Activated T-cell treated with anti-CD3 and anti-CD28 coated beads for 4 hours (primary cell): ENCODE data around the gene M1AP.
"Not testable (repeated sequence)": the region's sequence is repeated elsewhere in the genome, so short reads cannot be mapped to it uniquely, and the experiment has no call there.

ENCODE experiments used
- DNase-seq: peaks from one replicate; pipeline ENCODE4 v3.0.0-alpha.2; 2020

The M1AP gene

GRCh38 chr2:74653589-74653984 is 5.5 kb upstream of the M1AP start:
- DNase-seq: no peak

GRCh38 chr2:74646834-74647482 is 1.2 kb downstream of the M1AP start:
- DNase-seq: no peak

GRCh38 chr2:74646201-74646600 is 1.9 kb downstream of the M1AP start:
- DNase-seq: no peak

GRCh38 chr2:74645344-74645743 is 2.8 kb downstream of the M1AP start:
- no peak for DNase-seq

DNA sequence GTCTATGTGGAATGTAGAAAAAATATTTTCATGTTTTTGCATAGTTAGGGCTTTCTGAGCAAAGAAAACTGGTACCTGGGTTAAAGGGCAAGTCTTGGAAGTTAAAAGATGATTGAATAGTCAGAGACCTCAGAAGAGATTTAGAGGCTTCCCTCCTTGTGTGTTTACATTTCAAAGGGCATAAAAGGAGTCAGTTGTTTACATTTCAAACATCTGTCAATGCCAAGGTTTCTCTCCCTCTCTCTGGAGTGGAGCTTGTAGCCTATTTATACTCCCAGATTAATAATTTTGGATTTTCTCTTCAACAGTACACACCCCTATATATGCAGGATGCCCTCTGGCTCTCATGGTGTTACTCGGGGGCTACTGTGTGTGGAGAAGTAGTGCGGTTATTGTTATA is 8.6 kb downstream of the M1AP start:
- no peak for DNase-seq

DNA sequence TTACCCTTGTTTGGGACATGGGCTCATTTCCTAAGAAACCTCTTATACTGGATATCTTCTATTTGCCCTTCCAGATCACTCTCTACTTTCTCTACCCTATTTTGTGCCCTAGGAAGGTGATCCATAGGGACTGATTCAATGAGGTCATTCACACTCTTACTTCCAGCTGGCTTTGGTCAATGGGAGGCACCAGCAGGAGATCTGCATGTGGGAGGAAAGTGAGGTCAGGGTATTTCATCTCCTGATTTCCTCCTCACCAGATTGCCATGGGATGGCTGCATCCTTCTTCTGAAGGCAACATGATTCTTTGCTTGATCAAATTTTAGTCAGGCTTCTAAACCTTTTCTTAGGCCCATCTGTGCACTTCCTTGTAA is 15.2 kb downstream of the M1AP start:
- DNase-seq: no peak

DNA sequence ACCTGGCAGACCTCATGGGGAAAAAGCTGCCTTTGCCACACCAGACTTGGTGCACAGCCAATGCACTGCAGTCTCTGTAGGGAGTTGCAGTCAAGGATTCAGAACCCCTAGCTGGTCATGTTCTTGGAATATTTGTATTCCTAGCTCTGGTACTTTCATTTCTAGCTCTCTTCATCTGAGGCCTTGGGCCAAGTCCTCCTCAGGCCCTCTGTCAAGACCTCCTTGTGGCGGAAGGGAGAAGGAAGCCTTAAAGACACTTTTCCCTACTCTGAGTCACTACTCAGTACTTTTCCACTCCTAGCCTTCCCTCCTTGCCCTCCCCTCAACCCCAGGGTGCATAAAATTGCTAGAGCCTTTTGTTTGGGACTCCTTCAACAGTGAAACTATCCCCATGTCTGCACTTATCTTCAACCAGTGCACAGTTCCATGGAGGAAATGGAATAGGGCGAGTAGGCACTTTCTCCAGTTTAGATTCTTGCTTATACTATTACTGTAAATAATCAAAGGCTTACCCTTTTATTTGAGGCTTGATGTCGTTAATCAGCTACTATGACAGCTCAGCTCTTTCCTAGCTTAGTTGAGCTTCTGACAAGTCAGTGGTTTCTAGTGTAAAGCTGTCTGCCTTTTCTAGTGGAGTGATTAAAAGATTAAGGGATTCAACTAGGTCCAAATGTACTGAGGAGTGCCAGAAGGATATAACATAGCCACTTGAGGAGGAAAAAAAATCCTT is 15.8 kb downstream of the M1AP start:
- no peak for DNase-seq

DNA sequence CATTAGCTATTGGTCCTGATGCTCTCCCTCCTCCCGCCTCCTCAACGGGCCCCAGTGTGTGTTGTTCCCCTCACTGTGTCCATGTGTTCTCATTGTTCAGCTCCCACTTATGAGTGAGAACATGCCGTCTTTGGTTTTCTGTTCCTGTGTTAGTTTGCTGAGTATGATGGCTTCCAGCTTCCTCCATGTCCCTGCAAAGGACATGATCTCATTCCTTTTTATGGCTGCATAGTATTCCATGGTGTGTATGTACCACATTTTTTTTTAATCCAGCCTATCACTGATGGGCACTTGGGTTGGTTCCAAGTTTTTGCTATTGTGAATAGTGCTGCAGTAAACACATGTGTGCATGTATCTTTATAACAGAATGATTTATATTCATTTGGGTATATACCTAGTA is 17.7 kb downstream of the M1AP start:
- not testable (repeated sequence) for DNase-seq

- DNase-seq: no peak
Observed at GRCh38 chr2:74628538-74629105, 19.5 kb downstream of the M1AP start.

GRCh38 chr2:74625658-74626425 is 22.3 kb downstream of the M1AP start:
- no peak for DNase-seq

GRCh38 chr2:74620671-74621070 is 27.5 kb downstream of the M1AP start:
- no peak for DNase-seq

DNA sequence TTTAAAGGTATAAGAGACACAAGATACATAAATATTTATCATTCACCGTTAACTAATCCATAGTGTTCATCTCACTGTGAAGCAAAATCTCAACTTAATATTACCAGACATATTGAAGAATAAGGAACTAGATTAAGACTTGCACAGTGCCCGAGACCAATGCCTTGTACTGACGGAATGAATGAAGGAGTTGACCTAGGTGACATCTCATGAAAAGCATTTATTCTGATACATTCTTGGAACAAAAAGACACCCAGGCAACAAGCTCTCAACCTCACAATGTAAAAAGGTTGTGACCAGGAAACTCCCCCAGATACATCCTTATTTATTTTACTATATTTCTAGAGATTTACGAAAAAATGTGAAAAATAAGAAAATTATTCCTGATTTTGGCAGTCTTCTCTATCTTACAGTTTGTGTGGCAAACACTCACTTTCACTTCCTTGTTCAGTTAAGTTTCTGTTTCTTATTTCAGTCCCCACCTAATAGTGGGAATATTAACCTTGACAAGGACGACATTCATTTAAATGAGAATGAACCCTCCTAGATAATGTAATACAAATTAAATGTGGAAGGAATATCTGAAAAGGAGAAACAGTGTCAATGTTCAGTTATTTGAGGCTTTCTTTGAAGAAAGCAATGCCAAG is 28.4 kb downstream of the M1AP start:
- no peak for DNase-seq

DNA sequence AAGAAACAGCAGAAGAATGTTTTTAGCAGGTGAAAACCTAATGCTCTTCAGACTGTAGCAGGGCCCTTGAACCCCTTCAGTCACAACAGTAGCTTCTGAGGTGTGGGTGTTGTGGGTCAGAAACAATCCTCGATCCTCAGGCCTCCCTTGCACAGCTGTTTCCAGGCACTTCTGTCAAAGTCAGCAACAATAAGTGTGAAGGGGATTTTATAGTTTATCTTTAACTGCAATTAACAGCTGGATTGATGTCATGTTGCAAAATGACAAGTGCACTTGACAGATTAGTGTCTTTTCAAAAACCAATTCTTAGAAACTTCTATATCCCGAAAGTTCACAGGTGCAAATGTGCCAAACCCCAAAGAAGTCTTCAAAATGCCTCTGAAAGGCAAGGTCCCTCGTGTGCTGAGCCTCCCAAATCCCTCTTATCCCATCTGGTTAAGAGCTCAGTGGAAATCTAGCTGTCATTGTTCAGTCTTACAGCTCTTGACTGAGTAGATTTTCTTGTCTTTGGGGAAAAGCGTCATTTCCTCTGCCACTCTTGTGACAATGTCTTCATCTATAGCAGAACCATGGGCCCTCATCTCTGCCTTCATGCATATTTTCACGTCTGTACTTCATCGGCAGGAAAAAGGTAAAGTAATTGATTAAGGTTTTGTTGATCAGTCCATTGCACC is 29.6 kb downstream of the M1AP start:
- DNase-seq: no peak

DNA sequence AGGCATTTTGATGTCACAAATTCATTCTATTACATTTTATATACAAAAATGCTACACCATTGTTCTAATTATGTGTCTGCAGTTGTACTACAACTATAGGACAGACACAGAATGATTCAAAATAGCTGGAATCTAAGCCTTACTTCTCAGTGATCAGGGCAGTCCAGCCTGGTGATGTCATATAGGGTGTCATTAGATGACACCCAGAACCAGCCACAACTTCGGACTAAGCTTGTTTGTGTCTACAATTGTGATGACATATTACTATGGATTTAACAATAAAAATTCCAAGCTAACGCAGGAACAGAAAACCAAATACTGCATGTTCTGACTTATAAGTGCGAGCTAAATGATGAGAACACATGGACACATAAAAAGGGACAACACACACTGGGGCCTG is 31.0 kb downstream of the M1AP start:
- DNase-seq: no peak

- no peak for DNase-seq
Observed at GRCh38 chr2:74606927-74607326, 41.2 kb downstream of the M1AP start.

- no peak for DNase-seq
Observed at GRCh38 chr2:74603282-74604000, 44.7 kb downstream of the M1AP start.

- no peak for DNase-seq
Observed at GRCh38 chr2:74602586-74603281, 45.4 kb downstream of the M1AP start.

DNA sequence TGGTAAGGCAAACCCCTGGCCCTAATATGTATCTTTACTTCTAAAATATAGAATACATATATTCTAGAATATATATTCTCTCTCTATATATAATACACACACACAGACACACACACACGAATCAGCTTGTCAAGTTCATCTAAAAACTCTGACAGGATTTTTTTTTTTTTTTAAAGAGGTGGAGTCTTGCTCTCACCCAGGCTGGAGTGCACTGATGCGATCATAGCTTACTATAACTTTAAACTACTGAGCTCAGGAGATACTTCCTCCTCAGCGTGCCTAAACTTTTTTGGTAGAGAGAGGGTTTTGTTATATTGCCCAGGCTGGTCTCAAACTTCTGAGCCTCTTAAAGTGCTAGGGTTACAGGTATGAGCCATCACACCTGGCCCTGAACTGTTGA is 48.5 kb downstream of the M1AP start:
- DNase-seq: no peak

DNA sequence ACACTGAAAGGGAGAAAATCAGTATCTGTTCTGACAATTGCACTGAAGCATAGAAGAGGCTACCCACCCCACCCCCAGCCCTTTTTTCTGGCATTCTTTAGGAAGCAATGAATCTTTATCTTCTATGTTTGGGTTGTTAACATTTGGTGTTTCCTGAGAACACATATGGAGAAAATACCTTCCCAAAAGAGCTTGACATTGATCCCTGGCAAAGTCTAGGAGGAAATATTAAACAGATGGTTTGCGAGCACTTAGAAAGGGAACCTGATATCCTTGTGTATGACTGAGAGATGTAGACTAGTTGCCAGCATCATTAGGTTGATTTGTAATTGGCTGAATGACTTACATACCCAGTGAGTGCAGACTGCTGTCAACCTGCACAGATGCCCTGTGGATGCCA is 50.7 kb downstream of the M1AP start:
- DNase-seq: no peak

GRCh38 chr2:74596584-74596983 is 51.5 kb downstream of the M1AP start:
- DNase-seq: no peak
